ENCODE data around the gene ORM1. TPM values are rescaled to one million over a fixed set of nuclear protein-coding genes. Genes with fewer than 3 reads are reported as not detected.

Gene ORM1
- total and polyA plus RNA-seq, 4 donors = 1,297 to 69,591 (median 37,095) TPM

DNA sequence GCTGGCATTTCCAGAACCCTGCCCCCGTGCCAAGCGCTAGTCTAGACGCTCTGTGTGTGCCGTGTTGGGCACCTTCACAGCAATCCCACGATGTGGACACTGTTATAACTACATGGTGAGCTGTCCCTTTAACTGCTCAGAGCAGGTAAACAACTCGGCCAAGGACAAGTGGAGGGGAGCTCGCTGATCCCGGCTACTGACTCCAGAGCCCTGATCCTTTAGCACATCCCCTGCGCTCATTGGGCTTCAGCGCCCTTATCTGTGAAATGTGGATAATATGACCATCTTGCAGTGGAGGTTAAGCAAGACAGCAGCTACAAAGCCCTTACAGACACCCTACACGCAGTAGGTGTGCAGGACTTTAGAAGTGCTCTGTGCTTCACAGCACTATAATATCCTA lies 23.2 kb downstream of the ORM1 start (continued):
- TF ChIP-seq, protein P1, sequence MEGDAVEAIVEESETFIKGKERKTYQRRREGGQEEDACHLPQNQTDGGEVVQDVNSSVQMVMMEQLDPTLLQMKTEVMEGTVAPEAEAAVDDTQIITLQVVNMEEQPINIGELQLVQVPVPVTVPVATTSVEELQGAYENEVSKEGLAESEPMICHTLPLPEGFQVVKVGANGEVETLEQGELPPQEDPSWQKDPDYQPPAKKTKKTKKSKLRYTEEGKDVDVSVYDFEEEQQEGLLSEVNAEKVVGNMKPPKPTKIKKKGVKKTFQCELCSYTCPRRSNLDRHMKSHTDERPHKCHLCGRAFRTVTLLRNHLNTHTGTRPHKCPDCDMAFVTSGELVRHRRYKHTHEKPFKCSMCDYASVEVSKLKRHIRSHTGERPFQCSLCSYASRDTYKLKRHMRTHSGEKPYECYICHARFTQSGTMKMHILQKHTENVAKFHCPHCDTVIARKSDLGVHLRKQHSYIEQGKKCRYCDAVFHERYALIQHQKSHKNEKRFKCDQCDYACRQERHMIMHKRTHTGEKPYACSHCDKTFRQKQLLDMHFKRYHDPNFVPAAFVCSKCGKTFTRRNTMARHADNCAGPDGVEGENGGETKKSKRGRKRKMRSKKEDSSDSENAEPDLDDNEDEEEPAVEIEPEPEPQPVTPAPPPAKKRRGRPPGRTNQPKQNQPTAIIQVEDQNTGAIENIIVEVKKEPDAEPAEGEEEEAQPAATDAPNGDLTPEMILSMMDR (IDR thresholded peaks at IDR 0.05; ENCODE audit: low read depth, low read length, missing input control) = no peak
- TF ChIP-seq RXRA (IDR thresholded peaks at IDR 0.05) (no peak), NR2F2 (IDR thresholded peaks at IDR 0.05) (no peak), FOXA2 (IDR thresholded peaks at IDR 0.05) (no peak), SP1 (IDR thresholded peaks at IDR 0.05) (no peak)

DNA sequence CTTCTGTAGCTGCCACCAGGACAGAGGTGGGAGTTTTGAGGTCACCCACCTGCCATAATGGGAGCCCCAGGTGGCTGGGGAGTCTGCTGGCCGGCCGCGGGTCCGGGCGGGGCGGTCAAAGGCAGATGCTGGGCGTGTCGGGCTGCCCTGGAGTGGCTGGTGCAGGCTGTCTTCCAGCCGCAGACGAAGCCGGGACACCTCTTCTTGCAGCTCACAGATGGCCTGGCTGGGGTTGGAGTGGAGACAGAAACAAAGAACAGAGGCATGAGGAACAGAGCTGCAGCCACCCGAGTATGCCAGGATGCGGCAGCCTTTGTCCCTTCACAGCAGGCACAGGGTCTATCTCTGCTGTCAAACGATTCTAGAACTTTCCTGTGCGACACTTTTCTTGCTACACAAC lies 24.8 kb downstream of the ORM1 start:
- no peak overlapping the region for H3K9ac ChIP-seq (ENCODE audit: low read depth in 1 of 2, low read length in 2 of 2)
- peaks cover 0 to 6% (median 0%) of the 10 kb centered on the region in 4 donors for H3K4me1 ChIP-seq (ENCODE audit: control insufficient read depth in 4 of 4, insufficient read depth in 4 of 4, low read length in 3 of 4)
- no peaks in the 10 kb centered on the region for H3K27me3 ChIP-seq (ENCODE audit: control insufficient read depth in 4 of 4, insufficient read depth in 4 of 4, low read length in 3 of 4)
- TF ChIP-seq FOXA1 (IDR thresholded peaks at IDR 0.05) (no peak), EGR1 (IDR thresholded peaks at IDR 0.05; ENCODE audit: low read depth in 2 of 2) (no peak), FOXA2 (IDR thresholded peaks at IDR 0.05) (no peak)
- 92% methylated on average over 15 of the region's 15 CpGs for WGBS
- peaks cover 11 to 74% (median 57%) of the 10 kb centered on the region in 4 donors for H3K36me3 ChIP-seq (ENCODE audit: control insufficient read depth in 4 of 4, insufficient read depth in 3 of 4, low read depth in 1 of 4, low read length in 3 of 4)
- H3K27ac ChIP-seq (ENCODE audit: low read depth in 1 of 2, low read length in 2 of 2) = no peak overlapping the region
- no peak for DNase-seq (ENCODE audit: low spot score)
- H3K4me3 ChIP-seq (ENCODE audit: low read depth in 1 of 3, low read length in 3 of 3) = no peak overlapping the region
- H3K9me3 ChIP-seq (ENCODE audit: control insufficient read depth in 4 of 4, low read length in 3 of 4) = no peaks in the 10 kb centered on the region

DNA sequence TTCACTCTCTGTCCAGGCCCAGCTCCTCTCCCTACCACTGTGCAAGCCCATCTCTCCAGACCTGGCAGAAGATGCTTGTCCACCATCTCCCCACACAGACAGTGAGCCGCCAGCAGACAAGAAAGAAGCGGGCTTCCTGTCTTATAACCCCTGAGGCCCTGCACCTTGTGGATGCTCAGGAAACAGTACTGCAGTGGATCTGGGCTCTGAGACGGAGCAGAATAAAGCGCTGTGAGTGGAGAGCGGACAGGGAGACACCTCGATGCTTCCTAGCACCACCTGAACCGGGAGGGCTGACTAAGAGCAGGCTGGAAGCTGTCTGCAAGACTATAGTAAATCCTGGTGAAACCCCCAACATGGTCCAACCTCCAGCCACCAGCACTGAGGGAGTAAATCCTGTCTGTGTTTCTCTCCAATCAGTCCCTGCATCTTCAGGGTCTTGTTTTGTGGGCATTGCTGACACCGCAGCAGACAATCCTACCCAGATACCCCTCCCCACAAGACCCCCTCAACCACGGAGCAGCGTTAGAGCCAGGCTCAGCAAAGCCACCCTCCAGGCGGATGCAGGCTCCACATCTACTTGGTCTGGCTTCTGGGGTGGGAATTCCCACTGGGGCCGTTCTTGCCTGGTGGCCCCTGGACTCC lies 25.5 kb downstream of the ORM1 start:
- WGBS = 89% methylated on average over 12 of the region's 12 CpGs

More for the DNA sequence above, 25.5 kb downstream of the ORM1 start:
- Histone ChIP-seq H3K27ac (ENCODE audit: low read depth in 1 of 2, low read length in 2 of 2) (no peak overlapping the region), H3K4me1 (ENCODE audit: control insufficient read depth in 4 of 4, insufficient read depth in 4 of 4, low read length in 3 of 4) (peaks cover 0 to 6% (median 0%) of the 10 kb centered on the region in 4 donors), H3K27me3 (ENCODE audit: control insufficient read depth in 4 of 4, insufficient read depth in 4 of 4, low read length in 3 of 4) (no peaks in the 10 kb centered on the region), H3K9ac (ENCODE audit: low read depth in 1 of 2, low read length in 2 of 2) (no peak overlapping the region), H3K4me3 (ENCODE audit: low read depth in 1 of 3, low read length in 3 of 3) (no peak overlapping the region), H3K36me3 (ENCODE audit: control insufficient read depth in 4 of 4, insufficient read depth in 3 of 4, low read depth in 1 of 4, low read length in 3 of 4) (peaks cover 11 to 67% (median 51%) of the 10 kb centered on the region in 4 donors), H3K9me3 (ENCODE audit: control insufficient read depth in 4 of 4, low read length in 3 of 4) (no peaks in the 10 kb centered on the region)
- DNase-seq (ENCODE audit: low spot score) = no peak
- TF ChIP-seq, protein P2, sequence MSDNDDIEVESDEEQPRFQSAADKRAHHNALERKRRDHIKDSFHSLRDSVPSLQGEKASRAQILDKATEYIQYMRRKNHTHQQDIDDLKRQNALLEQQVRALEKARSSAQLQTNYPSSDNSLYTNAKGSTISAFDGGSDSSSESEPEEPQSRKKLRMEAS (IDR thresholded peaks at IDR 0.05) = no peak
- TF ChIP-seq JUND (IDR thresholded peaks at IDR 0.05) (no peak), HNF4A (conservative IDR thresholded peaks at IDR 0.05) (no peak), FOXA1 (IDR thresholded peaks at IDR 0.05) (no peak), EGR1 (IDR thresholded peaks at IDR 0.05; ENCODE audit: low read depth in 2 of 2) (no peak), GABPA (IDR thresholded peaks at IDR 0.05 in 1 of 2, conservative IDR thresholded peaks at IDR 0.05 in 1 of 2) (no peak)
- TF ChIP-seq, protein P1 (IDR thresholded peaks at IDR 0.05; ENCODE audit: low read depth, low read length, missing input control) = no peak

All from liver (tissue), 9 donors.